IPS-20b (cell line): Measurements from ENCODE around the gene SRMS.

Source experiments
- H3K27ac ChIP-seq: one replicate; pipeline ENCODE4 v1.5.1; 2013; ENCODE audit warnings: low read length
- H3K27me3 ChIP-seq: 2 replicates; pipeline ENCODE4 v1.6.1; 2013; ENCODE audit warnings: mild to moderate bottlenecking, low read length, inconsistent platforms; ENCODE audit not compliant: insufficient read depth
- H3K36me3 ChIP-seq: 2 replicates; pipeline ENCODE4 v1.6.1; 2013; ENCODE audit warnings: low read depth, mild to moderate bottlenecking, inconsistent platforms, low read length, moderate library complexity; ENCODE audit not compliant: insufficient read depth
- H3K4me1 ChIP-seq: 2 replicates; pipeline ENCODE4 v1.6.1; 2013; ENCODE audit warnings: mild to moderate bottlenecking, control low read depth, inconsistent platforms, low read length, moderate library complexity; ENCODE audit not compliant: insufficient read depth
- H3K4me3 ChIP-seq: 2 replicates; pipeline ENCODE4 v1.5.1; 2013; ENCODE audit warnings: mild to moderate bottlenecking, low read length, inconsistent platforms
- H3K9ac ChIP-seq: 2 replicates; pipeline ENCODE4 v1.6.1; 2013; ENCODE audit warnings: low read depth, mild to moderate bottlenecking, inconsistent platforms, low read length, moderate library complexity
- H3K9me3 ChIP-seq: 2 replicates; pipeline ENCODE4 v1.6.1; 2013; ENCODE audit warnings: mild to moderate bottlenecking, low read depth, low read length, inconsistent platforms; ENCODE audit not compliant: insufficient read depth

Gene SRMS

GRCh38 chr20:63543131-63543530, 4.4 kb downstream of the SRMS start:
- H3K9ac ChIP-seq: no peak overlapping the region
- no peak overlapping the region for H3K4me3 ChIP-seq
- no peak overlapping the region for H3K27ac ChIP-seq
- H3K4me1 ChIP-seq: no peaks in the 10 kb centered on the region
- H3K36me3 ChIP-seq: no peaks in the 10 kb centered on the region
- H3K9me3 ChIP-seq: no peaks in the 10 kb centered on the region
- H3K27me3 ChIP-seq: no peaks in the 10 kb centered on the region

DNA sequence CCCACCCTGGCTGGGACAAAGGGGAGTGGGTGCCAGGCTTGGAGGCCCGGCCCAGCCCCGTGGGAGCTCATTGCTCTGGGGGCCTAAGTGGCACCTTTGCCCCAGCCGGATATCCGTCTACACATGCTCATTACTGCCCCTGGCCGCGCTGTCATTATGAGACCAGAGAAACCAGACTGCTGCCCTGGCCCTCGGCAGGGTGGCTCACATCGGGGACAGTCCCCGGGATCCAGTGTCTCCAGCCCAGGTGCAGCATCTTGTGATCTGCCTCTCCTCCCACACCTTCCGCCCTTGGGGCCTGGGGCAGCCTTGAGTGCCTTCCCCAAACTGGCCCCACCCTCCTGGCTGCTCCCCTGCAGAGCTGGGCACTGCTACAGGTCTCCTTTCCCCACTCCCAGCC, 4.9 kb downstream of the SRMS start:
- H3K9ac ChIP-seq: no peak overlapping the region
- no peak overlapping the region for H3K27ac ChIP-seq
- H3K4me3 ChIP-seq: no peak overlapping the region
- H3K4me1 ChIP-seq: no peaks in the 10 kb centered on the region
- H3K36me3 ChIP-seq: no peaks in the 10 kb centered on the region
- no peaks in the 10 kb centered on the region for H3K9me3 ChIP-seq
- H3K27me3 ChIP-seq: no peaks in the 10 kb centered on the region

DNA sequence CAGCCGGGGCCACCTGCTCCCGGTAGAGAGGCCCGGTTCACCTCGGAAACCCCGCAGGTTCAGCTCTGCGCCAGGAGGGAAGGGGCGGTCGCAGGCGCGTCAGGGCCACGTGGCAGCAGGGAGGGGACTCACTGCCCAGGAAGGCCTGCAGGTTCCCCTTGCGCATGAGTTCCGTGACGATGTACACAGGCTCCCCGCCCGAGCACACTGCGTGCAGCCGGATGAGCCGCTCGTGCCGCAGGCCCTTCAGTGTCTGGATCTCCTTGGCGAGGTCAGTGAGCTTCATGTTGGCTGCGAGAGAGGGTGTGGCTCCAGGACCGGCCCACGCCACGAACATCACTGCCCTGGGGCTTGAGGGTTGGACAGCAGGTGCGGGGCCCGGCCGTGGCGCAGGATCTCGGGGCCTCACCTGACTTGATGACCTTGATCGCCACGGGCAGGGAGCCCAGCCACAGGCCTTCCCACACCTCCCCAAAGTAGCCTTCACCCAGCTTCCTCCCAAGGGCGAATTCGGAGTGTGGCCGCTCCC, 5.5 kb downstream of the SRMS start:
- Histone ChIP-seq H3K27ac (no peak overlapping the region), H3K36me3 (no peaks in the 10 kb centered on the region), H3K9me3 (no peaks in the 10 kb centered on the region), H3K9ac (no peak overlapping the region), H3K4me1 (no peaks in the 10 kb centered on the region), H3K4me3 (no peak overlapping the region), H3K27me3 (no peaks in the 10 kb centered on the region)

DNA sequence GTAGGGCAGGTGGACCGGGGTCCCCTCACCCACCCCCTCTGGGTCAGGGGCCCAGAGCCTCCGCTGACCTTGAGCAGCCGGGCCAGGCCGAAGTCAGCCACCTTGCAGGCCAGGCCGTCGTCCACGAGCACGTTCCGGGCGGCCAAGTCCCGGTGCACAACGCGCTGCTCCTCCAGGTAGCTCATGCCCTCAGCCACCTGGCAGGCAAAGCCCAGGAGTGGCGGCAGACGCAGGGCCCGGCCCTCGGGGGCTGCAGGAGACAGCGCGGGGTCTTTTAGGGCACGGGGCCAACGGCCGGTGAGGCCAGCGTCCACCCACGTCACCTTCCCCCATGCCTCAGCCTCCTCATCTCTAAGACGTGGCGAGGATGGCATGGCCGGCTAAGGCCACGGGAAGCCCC, 6.2 kb downstream of the SRMS start:
- no peaks in the 10 kb centered on the region for H3K36me3 ChIP-seq
- no peak overlapping the region for H3K4me3 ChIP-seq
- no peak overlapping the region for H3K27ac ChIP-seq
- H3K9me3 ChIP-seq: no peaks in the 10 kb centered on the region
- no peaks in the 10 kb centered on the region for H3K4me1 ChIP-seq
- H3K9ac ChIP-seq: no peak overlapping the region
- no peaks in the 10 kb centered on the region for H3K27me3 ChIP-seq

DNA sequence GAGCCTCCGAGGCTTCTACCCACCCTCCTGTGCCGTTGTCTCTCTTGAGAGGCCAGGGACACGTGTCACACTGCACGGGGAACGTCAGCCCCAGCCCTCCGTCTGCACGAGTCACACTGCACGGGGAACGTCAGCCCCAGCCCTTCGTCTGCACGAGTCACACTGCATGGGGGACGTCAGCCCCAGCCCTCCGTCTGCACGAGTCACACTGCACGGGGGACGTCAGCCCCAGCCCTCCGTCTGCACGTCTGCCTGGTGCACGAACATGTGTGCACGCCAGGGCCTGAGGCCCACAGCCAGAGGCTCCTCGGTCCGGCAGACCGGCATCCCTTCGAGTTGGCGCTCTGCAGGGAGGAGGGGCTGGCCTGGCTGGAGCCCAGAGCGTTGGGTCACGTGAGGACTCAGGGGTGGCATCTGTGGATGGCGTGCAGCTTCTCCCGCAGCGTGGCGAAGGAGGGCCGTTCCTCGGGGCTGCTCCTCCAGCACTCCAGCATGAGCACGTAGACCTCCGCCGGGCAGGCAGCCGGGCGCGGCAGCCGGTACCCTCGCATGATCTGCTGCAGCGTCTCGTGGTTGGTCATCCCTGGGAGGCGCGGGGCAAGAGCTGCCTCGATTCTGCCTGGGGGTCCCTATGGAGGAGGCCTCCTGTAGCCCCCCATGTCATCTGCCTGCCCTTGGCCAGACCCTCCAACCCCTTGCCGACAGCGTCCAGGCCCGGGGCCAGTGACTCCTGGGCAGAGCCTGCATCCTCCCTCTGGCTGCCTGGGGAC, 6.9 kb downstream of the SRMS start:
- Histone ChIP-seq H3K36me3 (no peaks in the 10 kb centered on the region), H3K4me3 (no peak overlapping the region), H3K4me1 (no peaks in the 10 kb centered on the region), H3K27me3 (no peaks in the 10 kb centered on the region), H3K9ac (no peak overlapping the region), H3K27ac (no peak overlapping the region), H3K9me3 (no peaks in the 10 kb centered on the region)

DNA sequence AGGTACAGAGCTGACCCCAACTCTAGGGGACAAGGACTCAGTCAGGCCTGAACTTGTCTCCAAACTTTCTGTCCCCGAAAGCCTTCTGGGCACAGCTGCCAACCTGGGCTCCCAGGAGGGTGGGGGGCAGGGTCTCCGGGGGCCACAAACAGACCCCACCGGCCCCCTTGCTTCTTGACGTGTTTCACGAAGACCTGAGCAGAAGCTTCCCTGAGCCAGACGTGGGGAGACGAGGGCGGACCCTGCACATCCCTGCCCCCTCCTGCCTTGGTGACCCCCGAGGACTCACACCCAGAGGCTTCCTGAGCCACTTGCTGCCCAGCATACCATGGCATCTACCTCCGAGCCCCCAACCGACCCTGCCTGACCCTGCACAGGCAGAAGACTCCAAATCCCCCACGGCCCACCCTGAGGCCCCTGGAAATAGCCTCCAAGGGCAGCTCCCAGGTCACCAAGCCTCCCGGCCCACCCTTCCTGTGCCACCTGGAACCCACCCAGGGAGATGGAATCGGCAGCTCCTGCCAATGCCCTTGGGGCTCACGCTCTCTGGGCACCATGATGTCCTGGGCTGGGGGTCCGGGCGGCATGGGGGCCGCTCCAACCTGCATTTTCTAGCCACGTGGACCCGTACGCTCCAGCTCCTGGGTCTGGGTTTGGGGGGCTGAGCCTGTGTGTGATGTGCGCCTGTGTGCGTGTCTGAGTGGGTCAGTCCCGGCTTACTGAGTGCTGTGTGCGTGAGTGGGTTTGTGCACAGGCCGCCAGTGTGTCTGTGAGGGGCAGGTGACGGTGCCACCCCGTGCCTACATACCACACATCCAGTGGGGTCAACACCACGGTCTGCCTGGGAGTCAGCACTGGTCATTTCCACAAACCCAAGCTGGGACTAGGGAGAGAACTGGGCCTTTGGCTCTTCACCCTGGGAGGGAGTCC, 7.8 kb downstream of the SRMS start:
- Histone ChIP-seq H3K27ac (no peak overlapping the region), H3K27me3 (no peaks in the 10 kb centered on the region), H3K4me1 (no peaks in the 10 kb centered on the region), H3K9ac (no peak overlapping the region), H3K36me3 (no peaks in the 10 kb centered on the region), H3K4me3 (no peak overlapping the region), H3K9me3 (no peaks in the 10 kb centered on the region)

DNA sequence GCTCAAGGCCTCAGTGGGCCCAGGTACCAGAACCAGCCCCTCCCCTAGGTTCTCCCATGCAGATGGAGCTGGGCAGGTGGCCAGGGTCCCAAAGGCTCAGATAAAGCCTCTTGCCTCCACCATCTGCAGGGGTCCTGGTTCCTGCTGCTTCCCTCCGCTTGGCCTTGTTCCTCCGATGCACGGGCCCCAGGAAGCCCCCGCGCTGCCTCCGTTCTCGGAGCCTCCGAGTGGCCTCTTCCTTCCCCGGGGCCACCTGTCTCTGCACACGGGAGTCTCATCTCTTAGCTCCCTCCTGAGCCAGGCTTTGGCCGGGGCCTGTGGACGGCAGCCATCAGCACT, 8.5 kb downstream of the SRMS start:
- no peaks in the 10 kb centered on the region for H3K4me1 ChIP-seq
- no peak overlapping the region for H3K27ac ChIP-seq
- no peaks in the 10 kb centered on the region for H3K36me3 ChIP-seq
- no peaks in the 10 kb centered on the region for H3K27me3 ChIP-seq
- H3K9me3 ChIP-seq: no peaks in the 10 kb centered on the region
- H3K9ac ChIP-seq: no peak overlapping the region
- no peak overlapping the region for H3K4me3 ChIP-seq

GRCh38 chr20:63538204-63539091, 9.1 kb downstream of the SRMS start:
- no peak overlapping the region; the same call in 1 of the 2 replicates for H3K4me3 ChIP-seq
- H3K27ac ChIP-seq: no peak overlapping the region
- H3K9ac ChIP-seq: no peak overlapping the region
- H3K9me3 ChIP-seq: no peaks in the 10 kb centered on the region
- no peaks in the 10 kb centered on the region for H3K4me1 ChIP-seq
- H3K27me3 ChIP-seq: no peaks in the 10 kb centered on the region
- H3K36me3 ChIP-seq: no peaks in the 10 kb centered on the region

GRCh38 chr20:63537525-63538203, 9.9 kb downstream of the SRMS start:
- Histone ChIP-seq H3K36me3 (no peaks in the 10 kb centered on the region), H3K27ac (no peak overlapping the region), H3K9me3 (no peaks in the 10 kb centered on the region), H3K27me3 (no peaks in the 10 kb centered on the region), H3K9ac (no peak overlapping the region), H3K4me1 (no peaks in the 10 kb centered on the region), H3K4me3 (peak overlapping the region; percentile 57; the same call in 1 of the 2 replicates)

- peak within 1 kb of the TSS; percentile 57; the same call in 1 of the 2 replicates for H3K4me3 ChIP-seq
- no peaks in the 10 kb centered on the region for H3K9me3 ChIP-seq
- no peaks in the 10 kb centered on the region for H3K36me3 ChIP-seq
- H3K27ac ChIP-seq: no peak within 1 kb of the TSS
- H3K4me1 ChIP-seq: no peaks in the 10 kb centered on the region
- no peak within 1 kb of the TSS for H3K9ac ChIP-seq
- no peaks in the 10 kb centered on the region for H3K27me3 ChIP-seq
Measured at GRCh38 chr20:63536997-63537524, 10.5 kb downstream of the SRMS start, which contains the start of gene PTK6. TSS of gene PTK6 (minus strand) at chr20:63537376. CDS start at chr20:63537314, 62 bp downstream.
